Neural cell (in vitro differentiated cells): ENCODE data around the gene WDR31. TPM values are rescaled to one million over a fixed set of nuclear protein-coding genes. Genes with fewer than 3 reads are reported as not detected.

ENCODE experiments used
- H2AFZ ChIP-seq: fragments of 200-600, 300-800 bp; sonication (generic), shearing (Covaris generic); 2 replicates; pipeline ENCODE4 v1.6.0; 2014; ENCODE audit warnings: low read depth, mild to moderate bottlenecking, antibody characterized with exemption, low read length, moderate library complexity
- H3F3A ChIP-seq: fragments of 200-600 bp; shearing (Covaris generic); 2 replicates; pipeline ENCODE4 v1.6.1; 2016; ENCODE audit warnings: mild to moderate bottlenecking, moderate library complexity, mixed read lengths, antibody characterized with exemption, low read length; ENCODE audit not compliant: insufficient read depth, poor library complexity, severe bottlenecking
- H3K27ac ChIP-seq: fragments of 200-600, 300-800 bp; sonication (generic), shearing (Covaris generic); 2 replicates; pipeline ENCODE4 v1.5.1; 2014; ENCODE audit warnings: mild to moderate bottlenecking, low read length, moderate library complexity
- H3K27me3 ChIP-seq: fragments of 300-800, 200-600 bp; sonication (generic), shearing (Covaris generic); 2 replicates; pipeline ENCODE4 v1.6.0; 2014; ENCODE audit warnings: mild to moderate bottlenecking, low read depth, low read length, moderate library complexity; ENCODE audit not compliant: insufficient read depth
- H3K36me3 ChIP-seq: fragments of 300-800, 200-600 bp; sonication (generic), shearing (Covaris generic); 2 replicates; pipeline ENCODE4 v1.5.1; 2014; ENCODE audit warnings: mild to moderate bottlenecking, antibody characterized with exemption, low read length, moderate library complexity; ENCODE audit not compliant: insufficient read depth
- H3K4me2 ChIP-seq: fragments of 300-800, 200-600 bp; sonication (generic), shearing (Covaris generic); 2 replicates; pipeline ENCODE4 v1.6.0; 2014; ENCODE audit warnings: mild to moderate bottlenecking, low read length
- H3K4me3 ChIP-seq: fragments of 300-800, 200-600 bp; sonication (generic), shearing (Covaris generic); 2 replicates; pipeline ENCODE4 v1.5.1; 2014; ENCODE audit warnings: mild to moderate bottlenecking, low read length, moderate library complexity
- H3K79me2 ChIP-seq: fragments of 200-600 bp; shearing (Covaris generic); replicated peaks from 2 replicates; pipeline ENCODE4 v1.6.0; 2014; ENCODE audit warnings: mild to moderate bottlenecking, low read length, moderate library complexity; ENCODE audit not compliant: insufficient read depth
- H3K9ac ChIP-seq: fragments of 300-800, 200-600 bp; sonication (generic), shearing (Covaris generic); 2 replicates; pipeline ENCODE4 v1.6.1; 2016; ENCODE audit warnings: mild to moderate bottlenecking, low read length, mixed read lengths
- H3K9me2 ChIP-seq: fragments of 200-600 bp; shearing (Covaris generic); 2 replicates; pipeline ENCODE4 v1.6.1; 2016; ENCODE audit warnings: mild to moderate bottlenecking, low read length, mixed read lengths; ENCODE audit not compliant: insufficient read depth
- H3K9me3 ChIP-seq: fragments of 200-600, 300-800 bp; sonication (generic), shearing (Covaris generic); 2 replicates; pipeline ENCODE4 v1.6.1; 2016; ENCODE audit warnings: mild to moderate bottlenecking, mixed run types, low read length, moderate library complexity, mixed read lengths
- H4K20me1 ChIP-seq: fragments of 200-600 bp; shearing (Covaris generic); 2 replicates; pipeline ENCODE4 v1.6.1; 2016; ENCODE audit warnings: mild to moderate bottlenecking, mixed run types; ENCODE audit not compliant: insufficient read depth
- EP300 ChIP-seq: fragments of 450-650 bp; conservative IDR thresholded peaks from 2 replicates; pipeline ENCODE4 v1.6.1; 2014; ENCODE audit warnings: antibody characterized with exemption, mild to moderate bottlenecking, moderate library complexity; ENCODE audit not compliant: poor library complexity, severe bottlenecking
- EZH2 ChIP-seq: fragments of 200-600, 300-800 bp; shearing (Covaris generic), sonication (generic); IDR thresholded peaks from 2 replicates; pipeline ENCODE4 v1.6.1; 2014; ENCODE audit warnings: antibody characterized with exemption, low read length, borderline replicate concordance, mild to moderate bottlenecking; ENCODE audit not compliant: insufficient read depth, poor library complexity, severe bottlenecking
- MXI1 ChIP-seq: fragments of 450-650 bp; conservative IDR thresholded peaks from 2 replicates; pipeline ENCODE4 v1.6.1; 2014; ENCODE audit warnings: antibody characterized with exemption, mild to moderate bottlenecking; ENCODE audit not compliant: poor library complexity, severe bottlenecking
- POLR2AphosphoS5 ChIP-seq: IDR thresholded peaks from 2 replicates; pipeline ENCODE4 v1.6.1; 2012
- RAD21 ChIP-seq: fragments of 450-650 bp; conservative IDR thresholded peaks from 2 replicates; pipeline ENCODE4 v1.6.1; 2014; ENCODE audit warnings: antibody characterized with exemption, mild to moderate bottlenecking, moderate library complexity
- SMC3 ChIP-seq: fragments of 450-650 bp; conservative IDR thresholded peaks from 2 replicates; pipeline ENCODE4 v1.6.1; 2014; ENCODE audit warnings: antibody characterized with exemption, mild to moderate bottlenecking, moderate library complexity; ENCODE audit not compliant: poor library complexity
- TAF1 ChIP-seq: IDR thresholded peaks from 2 replicates; pipeline ENCODE4 v1.6.1; 2012; ENCODE audit warnings: low read depth
- polyA plus RNA-seq: library from polyadenylated mRNA; depleted of rRNA; stranded (reverse); fragments of >200 nt; gene quantifications from 2 replicates; pipeline ENCODE4 v1.2.3, GENCODE V29; 2014
- TF ChIP-seq, protein P1 (sequence below): fragments of 450-650 bp; IDR thresholded peaks from 2 replicates; pipeline ENCODE4 v1.5.1; 2014; ENCODE audit warnings: antibody characterized with exemption, mild to moderate bottlenecking, moderate library complexity; ENCODE audit not compliant: poor library complexity, severe bottlenecking
- TF ChIP-seq, protein P2 (sequence below): IDR thresholded peaks from 2 replicates; pipeline ENCODE4 v1.6.1; 2012; ENCODE audit warnings: borderline replicate concordance

The WDR31 gene
- polyA plus RNA-seq, 1 donor from 2014 or later, result 0.59 TPM

DNA sequence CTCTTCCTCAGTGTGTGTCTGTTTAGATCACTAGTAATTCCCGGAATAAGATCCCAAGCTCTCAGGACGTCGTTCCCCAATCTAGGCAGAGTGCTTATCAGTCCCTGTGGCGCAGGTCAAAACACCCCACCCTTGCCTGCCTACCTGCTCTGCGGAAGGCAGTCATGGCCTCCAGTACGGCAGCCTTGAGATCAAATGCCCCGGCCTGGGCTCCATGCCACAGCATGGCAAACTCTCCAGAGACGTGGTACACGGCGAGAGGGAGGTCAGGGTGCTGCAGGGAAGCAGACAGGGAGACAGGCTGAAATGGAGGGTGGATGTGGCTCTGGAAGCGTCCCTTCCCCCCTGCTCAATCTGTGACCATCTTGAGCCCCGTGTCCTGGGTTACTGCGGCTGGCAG lies 48.8 kb upstream of the WDR31 start:
- H3K4me2 ChIP-seq, result no peak overlapping the region
- no peak for TF ChIP-seq POLR2AphosphoS5
- TF ChIP-seq EZH2, result no peak
- TF ChIP-seq TAF1, result no peak
- TF ChIP-seq EP300, result no peak
- TF ChIP-seq MXI1, result no peak
- no peak for TF ChIP-seq RAD21
- TF ChIP-seq, protein P1, sequence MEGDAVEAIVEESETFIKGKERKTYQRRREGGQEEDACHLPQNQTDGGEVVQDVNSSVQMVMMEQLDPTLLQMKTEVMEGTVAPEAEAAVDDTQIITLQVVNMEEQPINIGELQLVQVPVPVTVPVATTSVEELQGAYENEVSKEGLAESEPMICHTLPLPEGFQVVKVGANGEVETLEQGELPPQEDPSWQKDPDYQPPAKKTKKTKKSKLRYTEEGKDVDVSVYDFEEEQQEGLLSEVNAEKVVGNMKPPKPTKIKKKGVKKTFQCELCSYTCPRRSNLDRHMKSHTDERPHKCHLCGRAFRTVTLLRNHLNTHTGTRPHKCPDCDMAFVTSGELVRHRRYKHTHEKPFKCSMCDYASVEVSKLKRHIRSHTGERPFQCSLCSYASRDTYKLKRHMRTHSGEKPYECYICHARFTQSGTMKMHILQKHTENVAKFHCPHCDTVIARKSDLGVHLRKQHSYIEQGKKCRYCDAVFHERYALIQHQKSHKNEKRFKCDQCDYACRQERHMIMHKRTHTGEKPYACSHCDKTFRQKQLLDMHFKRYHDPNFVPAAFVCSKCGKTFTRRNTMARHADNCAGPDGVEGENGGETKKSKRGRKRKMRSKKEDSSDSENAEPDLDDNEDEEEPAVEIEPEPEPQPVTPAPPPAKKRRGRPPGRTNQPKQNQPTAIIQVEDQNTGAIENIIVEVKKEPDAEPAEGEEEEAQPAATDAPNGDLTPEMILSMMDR, result no peak
- no peak for TF ChIP-seq SMC3
- TF ChIP-seq, protein P2, sequence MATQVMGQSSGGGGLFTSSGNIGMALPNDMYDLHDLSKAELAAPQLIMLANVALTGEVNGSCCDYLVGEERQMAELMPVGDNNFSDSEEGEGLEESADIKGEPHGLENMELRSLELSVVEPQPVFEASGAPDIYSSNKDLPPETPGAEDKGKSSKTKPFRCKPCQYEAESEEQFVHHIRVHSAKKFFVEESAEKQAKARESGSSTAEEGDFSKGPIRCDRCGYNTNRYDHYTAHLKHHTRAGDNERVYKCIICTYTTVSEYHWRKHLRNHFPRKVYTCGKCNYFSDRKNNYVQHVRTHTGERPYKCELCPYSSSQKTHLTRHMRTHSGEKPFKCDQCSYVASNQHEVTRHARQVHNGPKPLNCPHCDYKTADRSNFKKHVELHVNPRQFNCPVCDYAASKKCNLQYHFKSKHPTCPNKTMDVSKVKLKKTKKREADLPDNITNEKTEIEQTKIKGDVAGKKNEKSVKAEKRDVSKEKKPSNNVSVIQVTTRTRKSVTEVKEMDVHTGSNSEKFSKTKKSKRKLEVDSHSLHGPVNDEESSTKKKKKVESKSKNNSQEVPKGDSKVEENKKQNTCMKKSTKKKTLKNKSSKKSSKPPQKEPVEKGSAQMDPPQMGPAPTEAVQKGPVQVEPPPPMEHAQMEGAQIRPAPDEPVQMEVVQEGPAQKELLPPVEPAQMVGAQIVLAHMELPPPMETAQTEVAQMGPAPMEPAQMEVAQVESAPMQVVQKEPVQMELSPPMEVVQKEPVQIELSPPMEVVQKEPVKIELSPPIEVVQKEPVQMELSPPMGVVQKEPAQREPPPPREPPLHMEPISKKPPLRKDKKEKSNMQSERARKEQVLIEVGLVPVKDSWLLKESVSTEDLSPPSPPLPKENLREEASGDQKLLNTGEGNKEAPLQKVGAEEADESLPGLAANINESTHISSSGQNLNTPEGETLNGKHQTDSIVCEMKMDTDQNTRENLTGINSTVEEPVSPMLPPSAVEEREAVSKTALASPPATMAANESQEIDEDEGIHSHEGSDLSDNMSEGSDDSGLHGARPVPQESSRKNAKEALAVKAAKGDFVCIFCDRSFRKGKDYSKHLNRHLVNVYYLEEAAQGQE, result no peak

DNA sequence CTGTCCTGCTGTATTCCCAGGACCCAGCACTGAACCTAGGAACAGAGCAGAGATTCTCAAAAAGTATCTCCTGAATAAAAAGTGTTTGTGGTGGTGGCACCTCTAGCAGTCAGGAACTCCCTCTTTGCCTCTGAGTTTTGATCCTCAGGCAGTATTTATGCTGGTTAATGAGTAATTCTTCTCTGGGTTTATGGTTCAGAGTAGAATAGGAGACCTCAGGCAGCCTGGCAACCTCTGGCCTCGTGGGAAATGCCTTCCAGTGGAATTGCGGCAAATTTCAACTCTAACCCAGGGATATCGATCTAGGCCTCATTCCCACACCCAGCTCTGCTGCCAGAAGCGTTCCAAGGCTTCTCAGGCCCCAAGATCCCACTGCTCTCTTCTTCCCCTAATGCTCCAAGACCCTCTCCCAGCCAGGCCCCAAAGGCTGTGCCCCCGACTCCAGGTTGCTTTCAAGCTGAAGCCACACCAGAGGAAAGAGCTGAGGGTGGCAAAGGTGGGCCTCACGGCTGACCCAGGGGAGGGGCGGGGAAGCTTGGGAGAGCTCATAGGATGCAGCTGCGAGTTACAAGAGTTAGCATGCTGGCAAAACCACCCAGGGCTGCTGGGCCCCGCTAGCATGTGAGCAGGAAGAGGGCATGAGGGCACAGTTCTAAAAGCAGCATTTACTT lies 47.6 kb upstream of the WDR31 start:
- Histone ChIP-seq H3K9me2 (no peaks in the 10 kb centered on the region), H3F3A (no peaks in the 10 kb centered on the region), H3K79me2 (no peaks in the 10 kb centered on the region), H3K4me2 (no peak overlapping the region), H3K9me3 (no peaks in the 10 kb centered on the region), H3K27me3 (no peaks in the 10 kb centered on the region), H3K27ac (no peak overlapping the region), H2AFZ (no peak overlapping the region), H3K4me3 (no peak overlapping the region), H4K20me1 (no peaks in the 10 kb centered on the region), H3K36me3 (no peaks in the 10 kb centered on the region), H3K9ac (no peak overlapping the region)
- no peak for TF ChIP-seq POLR2AphosphoS5
- no peak for TF ChIP-seq TAF1
- TF ChIP-seq RAD21, result no peak
- TF ChIP-seq, protein P2, result no peak
- no peak for TF ChIP-seq EZH2
- TF ChIP-seq, protein P1, result no peak
- no peak for TF ChIP-seq MXI1
- TF ChIP-seq SMC3, result no peak
- no peak for TF ChIP-seq EP300

More for the DNA sequence above, 48.8 kb upstream of the WDR31 start:
- Histone ChIP-seq H3K36me3 (no peaks in the 10 kb centered on the region), H3K79me2 (no peaks in the 10 kb centered on the region), H2AFZ (no peak overlapping the region), H3F3A (no peaks in the 10 kb centered on the region), H4K20me1 (no peaks in the 10 kb centered on the region), H3K27ac (no peak overlapping the region), H3K27me3 (no peaks in the 10 kb centered on the region), H3K9ac (no peak overlapping the region), H3K4me3 (no peak overlapping the region), H3K9me3 (no peaks in the 10 kb centered on the region), H3K9me2 (no peaks in the 10 kb centered on the region)
